Measurements from ENCODE around the gene BCL2.

Gene BCL2

GRCh38 chr18:63303547-63303946, 16.0 kb downstream of the BCL2 start:
- TF ChIP-seq CTCF (IDR thresholded peaks at IDR 0.05; ENCODE audit: low read depth, low read length) = no peak
- no peak for TF ChIP-seq EZH2phosphoT487 (IDR thresholded peaks at IDR 0.05; ENCODE audit: low read depth)
- H3K4me1 ChIP-seq (ENCODE audit: low read length) = peaks cover 94% of the 10 kb centered on the region
- peaks cover 99% of the 10 kb centered on the region for H4K20me1 ChIP-seq (ENCODE audit: insufficient read depth, low read length)
- H3K9me3 ChIP-seq (ENCODE audit: insufficient read depth, low read length) = no peaks in the 10 kb centered on the region
- no peaks in the 10 kb centered on the region for H3K27me3 ChIP-seq (ENCODE audit: low read depth, low read length)
- H2AFZ ChIP-seq (ENCODE audit: low read depth, low read length) = no peak overlapping the region
- H3K36me3 ChIP-seq (replicated peaks; ENCODE audit: low read depth, low read length) = peaks cover 74% of the 10 kb centered on the region
- peak overlapping the region; percentile 63; the same call in 1 of the 2 replicates for H3K27ac ChIP-seq (ENCODE audit: low read length)
- H3K4me2 ChIP-seq (ENCODE audit: low read length) = peak overlapping the region; percentile 36
- peaks cover 100% of the 10 kb centered on the region for H3K79me2 ChIP-seq (ENCODE audit: low read length)
- 0 out of 2 replicates have a peak overlapping the region, but pooled peaks have one; percentile 1 for H3K4me3 ChIP-seq (ENCODE audit: low read length)
- no peak overlapping the region for H3K9ac ChIP-seq (ENCODE audit: low read length)

GRCh38 chr18:63302636-63303405, 16.7 kb downstream of the BCL2 start:
- Histone ChIP-seq H3K27me3 (ENCODE audit: low read depth, low read length) (no peaks in the 10 kb centered on the region), H3K9me3 (ENCODE audit: insufficient read depth, low read length) (no peaks in the 10 kb centered on the region), H3K27ac (ENCODE audit: low read length) (peak overlapping the region; percentile 63), H3K9ac (ENCODE audit: low read length) (peak overlapping the region; percentile 1; the same call in 1 of the 2 replicates), H3K36me3 (replicated peaks; ENCODE audit: low read depth, low read length) (peaks cover 75% of the 10 kb centered on the region), H3K79me2 (ENCODE audit: low read length) (peaks cover 100% of the 10 kb centered on the region), H3K4me1 (ENCODE audit: low read length) (peaks cover 87% of the 10 kb centered on the region), H4K20me1 (ENCODE audit: insufficient read depth, low read length) (peaks cover 99% of the 10 kb centered on the region), H3K4me3 (ENCODE audit: low read length) (peak overlapping the region; percentile 0; the same call in 1 of the 2 replicates), H2AFZ (ENCODE audit: low read depth, low read length) (no peak overlapping the region), H3K4me2 (ENCODE audit: low read length) (peak overlapping the region; percentile 36)
- TF ChIP-seq EZH2phosphoT487 (IDR thresholded peaks at IDR 0.05; ENCODE audit: low read depth) (no peak), CTCF (IDR thresholded peaks at IDR 0.05; ENCODE audit: low read depth, low read length) (no peak)

- no peaks in the 10 kb centered on the region for H3K27me3 ChIP-seq (ENCODE audit: low read depth, low read length)
- H3K27ac ChIP-seq (ENCODE audit: low read length) = peak overlapping the region; percentile 63; the same call in 1 of the 2 replicates
- peak overlapping the region; percentile 1; the same call in 1 of the 2 replicates for H3K9ac ChIP-seq (ENCODE audit: low read length)
- peaks cover 81% of the 10 kb centered on the region for H3K4me1 ChIP-seq (ENCODE audit: low read length)
- no peaks in the 10 kb centered on the region for H3K9me3 ChIP-seq (ENCODE audit: insufficient read depth, low read length)
- H3K4me3 ChIP-seq (ENCODE audit: low read length) = peak overlapping the region; percentile 0; the same call in 1 of the 2 replicates
- peaks cover 75% of the 10 kb centered on the region for H3K36me3 ChIP-seq (replicated peaks; ENCODE audit: low read depth, low read length)
- peak overlapping the region; percentile 36 for H3K4me2 ChIP-seq (ENCODE audit: low read length)
- peaks cover 100% of the 10 kb centered on the region for H3K79me2 ChIP-seq (ENCODE audit: low read length)
- no peak for TF ChIP-seq EZH2phosphoT487 (IDR thresholded peaks at IDR 0.05; ENCODE audit: low read depth)
- no peak for TF ChIP-seq CTCF (IDR thresholded peaks at IDR 0.05; ENCODE audit: low read depth, low read length)
- H4K20me1 ChIP-seq (ENCODE audit: insufficient read depth, low read length) = peaks cover 99% of the 10 kb centered on the region
- H2AFZ ChIP-seq (ENCODE audit: low read depth, low read length) = no peak overlapping the region
Observed at GRCh38 chr18:63302220-63302619, 17.3 kb downstream of the BCL2 start.

GRCh38 chr18:63301434-63301833, 18.1 kb downstream of the BCL2 start:
- Histone ChIP-seq H3K27me3 (ENCODE audit: low read depth, low read length) (no peaks in the 10 kb centered on the region), H3K4me3 (ENCODE audit: low read length) (peak overlapping the region; percentile 24), H3K9me3 (ENCODE audit: insufficient read depth, low read length) (no peaks in the 10 kb centered on the region), H4K20me1 (ENCODE audit: insufficient read depth, low read length) (peaks cover 94% of the 10 kb centered on the region), H3K4me1 (ENCODE audit: low read length) (peaks cover 76% of the 10 kb centered on the region), H3K27ac (ENCODE audit: low read length) (peak overlapping the region; percentile 63), H2AFZ (ENCODE audit: low read depth, low read length) (no peak overlapping the region), H3K36me3 (replicated peaks; ENCODE audit: low read depth, low read length) (peaks cover 74% of the 10 kb centered on the region), H3K79me2 (ENCODE audit: low read length) (peaks cover 100% of the 10 kb centered on the region), H3K9ac (ENCODE audit: low read length) (no peak overlapping the region), H3K4me2 (ENCODE audit: low read length) (peak overlapping the region; percentile 36)
- TF ChIP-seq CTCF (IDR thresholded peaks at IDR 0.05; ENCODE audit: low read depth, low read length) = no peak
- no peak for TF ChIP-seq EZH2phosphoT487 (IDR thresholded peaks at IDR 0.05; ENCODE audit: low read depth)
